Suprapubic skin (tissue), 3 donors: ENCODE measurements around the gene TXNDC2.

Source experiments
- POLR2A ChIP-seq, 2 donors: fragments of 450-650 bp; IDR thresholded peaks; one replicate each; pipeline ENCODE4 v1.6.1; 2017; ENCODE audit warnings: antibody characterized with exemption in 2 of 2, mild to moderate bottlenecking in 2 of 2, moderate library complexity in 2 of 2
- TF ChIP-seq, protein P1 (sequence below), 2 donors: fragments of 200-600 bp in 1 of 2; fragments of 450-650 bp in 1 of 2; sonication (generic) in 1 of 2; IDR thresholded peaks; one replicate each; pipeline ENCODE4 v1.5.1; 2016 to 2019; ENCODE audit warnings: antibody characterized with exemption in 2 of 2, mild to moderate bottlenecking in 1 of 2, moderate library complexity in 1 of 2

DNA sequence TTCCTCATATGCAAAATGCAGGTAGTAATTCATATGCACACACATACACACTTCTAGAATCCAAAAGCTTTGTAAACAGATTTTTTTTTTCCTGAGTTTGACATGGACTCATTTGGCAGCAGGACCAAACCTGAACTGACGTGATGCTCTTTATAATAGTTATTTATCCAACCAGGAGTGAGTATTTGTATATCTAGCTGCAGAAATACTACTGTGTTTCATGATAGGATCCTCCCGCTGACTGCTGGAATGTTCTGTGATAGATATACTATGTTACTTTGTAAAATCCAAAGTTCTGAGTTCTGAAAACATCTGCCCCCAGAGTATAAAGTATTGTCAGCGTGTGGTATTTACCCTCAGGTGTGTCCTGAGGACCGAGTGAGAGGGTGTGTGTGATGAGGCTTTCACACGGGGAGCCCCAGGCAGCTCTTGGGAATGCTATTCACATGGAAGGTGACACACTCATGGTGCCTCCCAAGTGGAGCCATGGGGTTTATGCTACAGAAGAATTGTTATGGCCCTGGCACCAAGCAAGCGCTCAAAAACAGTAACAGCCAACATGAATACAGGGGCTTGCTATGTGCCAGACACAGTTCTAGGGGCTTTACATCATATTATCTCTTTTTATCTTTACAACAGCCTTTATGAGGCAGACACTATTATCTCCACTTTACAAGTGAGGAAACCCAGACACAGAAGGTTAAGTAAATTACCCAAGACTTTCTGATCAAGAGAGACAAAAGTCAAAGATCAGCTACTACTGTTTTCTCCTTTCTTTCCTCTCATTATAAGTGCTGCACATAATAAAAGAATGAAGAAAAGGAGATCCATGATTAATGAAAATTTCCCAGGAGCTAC lies 16.7 kb upstream of the TXNDC2 start:
- TF ChIP-seq POLR2A (IDR thresholded peaks at IDR 0.05) = no peak
- TF ChIP-seq, protein P1, sequence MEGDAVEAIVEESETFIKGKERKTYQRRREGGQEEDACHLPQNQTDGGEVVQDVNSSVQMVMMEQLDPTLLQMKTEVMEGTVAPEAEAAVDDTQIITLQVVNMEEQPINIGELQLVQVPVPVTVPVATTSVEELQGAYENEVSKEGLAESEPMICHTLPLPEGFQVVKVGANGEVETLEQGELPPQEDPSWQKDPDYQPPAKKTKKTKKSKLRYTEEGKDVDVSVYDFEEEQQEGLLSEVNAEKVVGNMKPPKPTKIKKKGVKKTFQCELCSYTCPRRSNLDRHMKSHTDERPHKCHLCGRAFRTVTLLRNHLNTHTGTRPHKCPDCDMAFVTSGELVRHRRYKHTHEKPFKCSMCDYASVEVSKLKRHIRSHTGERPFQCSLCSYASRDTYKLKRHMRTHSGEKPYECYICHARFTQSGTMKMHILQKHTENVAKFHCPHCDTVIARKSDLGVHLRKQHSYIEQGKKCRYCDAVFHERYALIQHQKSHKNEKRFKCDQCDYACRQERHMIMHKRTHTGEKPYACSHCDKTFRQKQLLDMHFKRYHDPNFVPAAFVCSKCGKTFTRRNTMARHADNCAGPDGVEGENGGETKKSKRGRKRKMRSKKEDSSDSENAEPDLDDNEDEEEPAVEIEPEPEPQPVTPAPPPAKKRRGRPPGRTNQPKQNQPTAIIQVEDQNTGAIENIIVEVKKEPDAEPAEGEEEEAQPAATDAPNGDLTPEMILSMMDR (IDR thresholded peaks at IDR 0.05) = no peak
